Measurements from ENCODE around the gene MICALL1.

The MICALL1 gene

DNA sequence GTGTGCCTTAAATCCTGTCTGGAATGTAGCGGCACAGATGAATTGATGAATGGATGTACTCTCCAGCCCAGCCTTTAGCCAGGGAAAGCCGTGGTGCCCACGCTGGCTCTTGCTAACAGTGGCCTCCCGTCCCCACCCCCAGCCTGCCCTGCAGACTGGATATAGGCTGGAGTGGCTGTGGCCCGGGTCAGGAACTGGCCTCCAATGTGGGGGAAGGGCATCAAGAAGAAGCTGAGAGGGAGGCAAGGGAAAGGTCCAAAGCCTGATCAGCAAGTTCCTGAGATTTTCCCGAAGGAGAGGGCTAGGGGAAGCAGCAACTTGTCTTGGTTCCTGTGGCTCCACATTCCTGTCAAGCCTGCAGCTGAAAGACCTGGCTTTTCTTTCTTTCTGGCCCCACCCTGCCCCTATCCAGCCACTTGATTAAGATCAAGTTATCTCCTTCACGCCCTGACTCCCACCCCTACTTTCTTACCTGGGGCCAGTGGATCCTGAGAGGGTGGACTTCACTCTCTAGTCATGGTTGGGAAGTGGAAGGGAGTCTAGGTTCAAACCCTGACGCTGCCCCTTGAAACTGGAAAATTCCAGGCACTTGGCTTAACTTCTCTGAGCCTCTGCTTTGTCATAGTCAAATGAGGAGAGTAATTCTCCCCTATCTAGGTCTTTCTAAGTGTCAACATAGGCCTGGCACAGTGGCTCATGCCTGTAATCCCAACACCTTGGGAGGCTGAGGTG is 11.0 kb upstream of the MICALL1 start:
- Histone ChIP-seq H3K79me1 (ENCODE audit: low read depth, low read length) (no peaks in the 10 kb centered on the region), H4K91ac (ENCODE audit: low read depth, low read length, poor library complexity) (peak overlapping the region; percentile 34), H3K4me3 (ENCODE audit: low read length in 2 of 2) (no peak overlapping the region), H3K9ac (ENCODE audit: low read depth, low read length, poor library complexity) (peak overlapping the region; percentile 3), H3K4me1 (ENCODE audit: control insufficient read depth in 2 of 2, insufficient read depth in 1 of 2, low read depth in 1 of 2, low read length in 2 of 2) (peaks cover 23 to 32% of the 10 kb centered on the region in 2 donors), H2BK15ac (ENCODE audit: low read length) (no peak overlapping the region), H3K23ac (ENCODE audit: low read depth, low read length, poor library complexity) (no peak overlapping the region), H3K27me3 (ENCODE audit: control insufficient read depth in 3 of 3, insufficient read depth in 3 of 3, low read depth in 1 of 3, low read length in 3 of 3) (no peaks in the 10 kb centered on the region), H3K18ac (ENCODE audit: low read length) (peak overlapping the region; percentile 51), H4K8ac (ENCODE audit: low read depth, low read length) (no peak overlapping the region), H3K14ac (ENCODE audit: low read length) (no peak overlapping the region), H3K9me3 (replicated peaks in 1 of 2; ENCODE audit: control insufficient read depth in 2 of 2, insufficient read depth in 1 of 2, low read depth in 1 of 2, low read length in 2 of 2) (no peaks in the 10 kb centered on the region), H2BK12ac (ENCODE audit: low read length) (no peak overlapping the region), H2BK120ac (ENCODE audit: low read depth, low read length) (peak overlapping the region; percentile 56), H2AFZ (ENCODE audit: low read length) (no peak overlapping the region), H3K4ac (ENCODE audit: low read length) (no peak overlapping the region), H2BK5ac (ENCODE audit: low read length) (no peak overlapping the region), H3K36me3 (replicated peaks in 1 of 2; ENCODE audit: control insufficient read depth in 2 of 2, insufficient read depth in 2 of 2, low read length in 2 of 2) (peaks cover 3 to 27% of the 10 kb centered on the region in 2 donors), H3K27ac (replicated peaks; ENCODE audit: low read length) (peak overlapping the region; percentile 80), H2AK5ac (ENCODE audit: low read depth, low read length) (no peak overlapping the region), H3K4me2 (ENCODE audit: insufficient read depth, low read length, poor library complexity, severe bottlenecking) (no peak overlapping the region)
- no CpG with 5 or more reads among the region's 8 CpGs for WGBS, 2 donors (ENCODE audit: extremely low coverage in 2 of 2, insufficient read length in 2 of 2, insufficient replicate concordance in 1 of 2)
- DNase-seq (ENCODE audit: low spot score) = peak; percentile 57

DNA sequence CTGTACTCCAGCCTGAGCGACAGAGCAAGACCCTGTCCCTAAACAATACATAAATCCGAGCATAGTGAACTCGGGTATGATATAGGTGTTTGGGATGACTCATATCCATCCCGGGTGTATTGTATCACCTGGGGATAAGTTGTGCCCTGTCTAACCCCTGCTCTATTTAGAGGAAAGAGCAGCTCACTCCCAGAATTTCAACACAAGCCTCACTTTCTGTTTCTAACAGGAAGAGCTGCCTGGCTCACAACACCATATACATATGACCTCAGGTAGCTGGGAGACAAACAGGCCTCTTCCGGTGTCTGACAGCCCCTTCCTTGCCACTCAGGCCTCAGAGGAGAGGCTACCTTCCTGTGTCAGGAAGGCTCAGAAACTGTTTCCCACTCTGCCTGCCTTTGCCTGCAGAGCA is 9.9 kb upstream of the MICALL1 start:
- H4K91ac ChIP-seq (ENCODE audit: low read depth, low read length, poor library complexity) = no peak overlapping the region
- no peak overlapping the region for H4K8ac ChIP-seq (ENCODE audit: low read depth, low read length)
- no peak overlapping the region for H3K18ac ChIP-seq (ENCODE audit: low read length)
- H3K4me3 ChIP-seq (ENCODE audit: low read length in 2 of 2) = no peak overlapping the region
- DNase-seq (ENCODE audit: low spot score) = no peak
- no peak overlapping the region for H3K4me2 ChIP-seq (ENCODE audit: insufficient read depth, low read length, poor library complexity, severe bottlenecking)
- WGBS, 2 donors (ENCODE audit: extremely low coverage in 2 of 2, insufficient read length in 2 of 2, insufficient replicate concordance in 1 of 2) = no CpG with 5 or more reads among the region's 5 CpGs
- H2BK5ac ChIP-seq (ENCODE audit: low read length) = no peak overlapping the region
- H3K14ac ChIP-seq (ENCODE audit: low read length) = no peak overlapping the region
- H3K27ac ChIP-seq (replicated peaks; ENCODE audit: low read length) = no peak overlapping the region
- H3K27me3 ChIP-seq (ENCODE audit: control insufficient read depth in 3 of 3, insufficient read depth in 3 of 3, low read depth in 1 of 3, low read length in 3 of 3) = no peaks in the 10 kb centered on the region
- no peak overlapping the region for H3K9ac ChIP-seq (ENCODE audit: low read depth, low read length, poor library complexity)
- peaks cover 23 to 32% of the 10 kb centered on the region in 2 donors for H3K4me1 ChIP-seq (ENCODE audit: control insufficient read depth in 2 of 2, insufficient read depth in 1 of 2, low read depth in 1 of 2, low read length in 2 of 2)
- no peak overlapping the region for H2BK120ac ChIP-seq (ENCODE audit: low read depth, low read length)
- H3K36me3 ChIP-seq (replicated peaks in 1 of 2; ENCODE audit: control insufficient read depth in 2 of 2, insufficient read depth in 2 of 2, low read length in 2 of 2) = peaks cover 2 to 20% of the 10 kb centered on the region in 2 donors
- no peak overlapping the region for H3K4ac ChIP-seq (ENCODE audit: low read length)
- peak overlapping the region; percentile 69 for H2AFZ ChIP-seq (ENCODE audit: low read length)
- no peak overlapping the region for H3K23ac ChIP-seq (ENCODE audit: low read depth, low read length, poor library complexity)
- no peaks in the 10 kb centered on the region for H3K79me1 ChIP-seq (ENCODE audit: low read depth, low read length)
- no peak overlapping the region for H2AK5ac ChIP-seq (ENCODE audit: low read depth, low read length)
- H2BK12ac ChIP-seq (ENCODE audit: low read length) = no peak overlapping the region
- no peaks in the 10 kb centered on the region for H3K9me3 ChIP-seq (replicated peaks in 1 of 2; ENCODE audit: control insufficient read depth in 2 of 2, insufficient read depth in 1 of 2, low read depth in 1 of 2, low read length in 2 of 2)
- H2BK15ac ChIP-seq (ENCODE audit: low read length) = no peak overlapping the region

DNA sequence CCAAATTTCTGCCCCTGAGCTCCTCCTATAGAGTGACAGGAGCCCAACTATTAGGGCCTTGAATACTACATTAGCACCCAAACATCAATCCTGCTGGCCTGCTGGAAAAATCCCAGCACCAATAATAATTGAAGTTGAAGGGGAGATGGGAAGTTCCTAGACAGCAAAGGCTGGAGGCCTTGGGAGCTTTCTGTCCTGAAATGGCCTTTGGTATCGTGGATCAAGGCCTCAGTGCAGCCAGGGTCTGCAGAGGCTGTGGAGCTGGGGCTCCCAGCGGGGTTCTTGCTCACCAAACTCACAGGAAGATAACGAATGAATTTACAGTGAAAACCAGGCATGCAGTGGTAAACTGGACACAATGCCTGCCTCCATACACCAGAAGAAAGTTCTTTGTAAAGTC is 9.2 kb upstream of the MICALL1 start:
- H2BK5ac ChIP-seq (ENCODE audit: low read length) = no peak overlapping the region
- H3K9ac ChIP-seq (ENCODE audit: low read depth, low read length, poor library complexity) = no peak overlapping the region
- peak overlapping the region; percentile 69 for H2AFZ ChIP-seq (ENCODE audit: low read length)
- H3K4me3 ChIP-seq (ENCODE audit: low read length in 2 of 2) = no peak overlapping the region
- H3K27ac ChIP-seq (replicated peaks; ENCODE audit: low read length) = no peak overlapping the region
- no peak overlapping the region for H2BK12ac ChIP-seq (ENCODE audit: low read length)
- no peak overlapping the region for H2AK5ac ChIP-seq (ENCODE audit: low read depth, low read length)
- H4K8ac ChIP-seq (ENCODE audit: low read depth, low read length) = no peak overlapping the region
- H3K4me1 ChIP-seq (ENCODE audit: control insufficient read depth in 2 of 2, insufficient read depth in 1 of 2, low read depth in 1 of 2, low read length in 2 of 2) = peaks cover 23 to 32% of the 10 kb centered on the region in 2 donors
- no CpG with 5 or more reads among the region's 3 CpGs for WGBS, 2 donors (ENCODE audit: extremely low coverage in 2 of 2, insufficient read length in 2 of 2, insufficient replicate concordance in 1 of 2)
- DNase-seq (ENCODE audit: low spot score) = no peak
- no peaks in the 10 kb centered on the region for H3K79me1 ChIP-seq (ENCODE audit: low read depth, low read length)
- no peak overlapping the region for H3K4ac ChIP-seq (ENCODE audit: low read length)
- H3K9me3 ChIP-seq (replicated peaks in 1 of 2; ENCODE audit: control insufficient read depth in 2 of 2, insufficient read depth in 1 of 2, low read depth in 1 of 2, low read length in 2 of 2) = no peaks in the 10 kb centered on the region
- H3K36me3 ChIP-seq (replicated peaks in 1 of 2; ENCODE audit: control insufficient read depth in 2 of 2, insufficient read depth in 2 of 2, low read length in 2 of 2) = peaks cover 2 to 12% of the 10 kb centered on the region in 2 donors
- H2BK120ac ChIP-seq (ENCODE audit: low read depth, low read length) = no peak overlapping the region
- no peak overlapping the region for H3K4me2 ChIP-seq (ENCODE audit: insufficient read depth, low read length, poor library complexity, severe bottlenecking)
- no peaks in the 10 kb centered on the region for H3K27me3 ChIP-seq (ENCODE audit: control insufficient read depth in 3 of 3, insufficient read depth in 3 of 3, low read depth in 1 of 3, low read length in 3 of 3)
- H3K23ac ChIP-seq (ENCODE audit: low read depth, low read length, poor library complexity) = no peak overlapping the region
- H2BK15ac ChIP-seq (ENCODE audit: low read length) = no peak overlapping the region
- no peak overlapping the region for H3K14ac ChIP-seq (ENCODE audit: low read length)
- H4K91ac ChIP-seq (ENCODE audit: low read depth, low read length, poor library complexity) = no peak overlapping the region
- H3K18ac ChIP-seq (ENCODE audit: low read length) = peak overlapping the region; percentile 15

DNA sequence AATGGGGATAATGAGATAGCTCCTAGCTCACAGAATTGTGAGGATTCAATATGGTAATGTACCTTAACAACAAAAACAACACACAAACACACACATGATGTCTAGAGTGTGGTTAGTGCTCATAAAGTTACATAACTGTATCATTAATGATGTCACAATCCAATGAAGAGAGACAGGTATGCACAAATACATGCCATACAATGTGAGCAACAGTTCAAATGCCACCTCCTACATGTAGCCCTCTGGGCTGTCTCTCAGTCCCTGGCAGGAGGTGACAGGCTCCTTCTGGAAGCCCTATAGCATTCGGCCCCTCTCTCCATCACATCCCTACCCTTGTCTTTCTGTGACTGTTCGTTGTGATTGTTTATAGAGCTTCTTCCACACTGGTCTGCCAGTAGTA is 8.3 kb upstream of the MICALL1 start:
- peaks cover 0 to 8% of the 10 kb centered on the region in 2 donors for H3K36me3 ChIP-seq (replicated peaks in 1 of 2; ENCODE audit: control insufficient read depth in 2 of 2, insufficient read depth in 2 of 2, low read length in 2 of 2)
- H3K14ac ChIP-seq (ENCODE audit: low read length) = no peak overlapping the region
- H2BK5ac ChIP-seq (ENCODE audit: low read length) = peak overlapping the region; percentile 93
- no peak overlapping the region for H2BK15ac ChIP-seq (ENCODE audit: low read length)
- no peak overlapping the region for H4K8ac ChIP-seq (ENCODE audit: low read depth, low read length)
- H3K9me3 ChIP-seq (replicated peaks in 1 of 2; ENCODE audit: control insufficient read depth in 2 of 2, insufficient read depth in 1 of 2, low read depth in 1 of 2, low read length in 2 of 2) = no peaks in the 10 kb centered on the region
- no peak overlapping the region for H3K23ac ChIP-seq (ENCODE audit: low read depth, low read length, poor library complexity)
- peak overlapping the region; percentile 54 for H2AK5ac ChIP-seq (ENCODE audit: low read depth, low read length)
- no peak overlapping the region for H2BK120ac ChIP-seq (ENCODE audit: low read depth, low read length)
- H2AFZ ChIP-seq (ENCODE audit: low read length) = no peak overlapping the region
- no CpG with 5 or more reads among the region's 2 CpGs for WGBS, 2 donors (ENCODE audit: extremely low coverage in 2 of 2, insufficient read length in 2 of 2, insufficient replicate concordance in 1 of 2)
- H3K79me1 ChIP-seq (ENCODE audit: low read depth, low read length) = no peaks in the 10 kb centered on the region
- H2BK12ac ChIP-seq (ENCODE audit: low read length) = no peak overlapping the region
- no peak for DNase-seq (ENCODE audit: low spot score)
- no peak overlapping the region for H3K4me3 ChIP-seq (ENCODE audit: low read length in 2 of 2)
- H3K27me3 ChIP-seq (ENCODE audit: control insufficient read depth in 3 of 3, insufficient read depth in 3 of 3, low read depth in 1 of 3, low read length in 3 of 3) = no peaks in the 10 kb centered on the region
- no peak overlapping the region for H4K91ac ChIP-seq (ENCODE audit: low read depth, low read length, poor library complexity)
- no peak overlapping the region for H3K18ac ChIP-seq (ENCODE audit: low read length)
- H3K9ac ChIP-seq (ENCODE audit: low read depth, low read length, poor library complexity) = no peak overlapping the region
- no peak overlapping the region for H3K27ac ChIP-seq (replicated peaks; ENCODE audit: low read length)
- peaks cover 23 to 32% of the 10 kb centered on the region in 2 donors for H3K4me1 ChIP-seq (ENCODE audit: control insufficient read depth in 2 of 2, insufficient read depth in 1 of 2, low read depth in 1 of 2, low read length in 2 of 2)
- H3K4ac ChIP-seq (ENCODE audit: low read length) = no peak overlapping the region
- no peak overlapping the region for H3K4me2 ChIP-seq (ENCODE audit: insufficient read depth, low read length, poor library complexity, severe bottlenecking)
